ENCODE measurements around the gene KLHL34.

Gene KLHL34

GRCh38 chrX:21656587-21657317, 1.4 kb downstream of the KLHL34 start:
- Histone ChIP-seq H3F3A (ENCODE audit: insufficient read depth, low read length) (no peaks in the 10 kb centered on the region), H2AFZ (ENCODE audit: low read length) (no peak overlapping the region), H3K9me3 (ENCODE audit: low read length) (no peaks in the 10 kb centered on the region), H4K20me1 (ENCODE audit: insufficient read depth, low read length) (no peaks in the 10 kb centered on the region), H3K4me1 (ENCODE audit: insufficient read depth, low read length, severe bottlenecking) (peaks cover 12% of the 10 kb centered on the region), H3K36me3 (ENCODE audit: insufficient read depth, low read length) (no peaks in the 10 kb centered on the region), H3K9me2 (ENCODE audit: low read depth, low read length) (no peaks in the 10 kb centered on the region), H3K79me2 (ENCODE audit: insufficient read depth, low read length) (no peaks in the 10 kb centered on the region), H3K27ac (ENCODE audit: low read depth, low read length, poor library complexity, severe bottlenecking) (no peak overlapping the region), H3K4me3 (ENCODE audit: low read depth, low read length, poor library complexity, severe bottlenecking) (no peak overlapping the region), H3K4me2 (ENCODE audit: low read length) (no peak overlapping the region), H3K27me3 (ENCODE audit: insufficient read depth, low read length) (no peaks in the 10 kb centered on the region), H3K9ac (ENCODE audit: low read length) (no peak overlapping the region)
- TF ChIP-seq EZH2 (IDR thresholded peaks at IDR 0.05; ENCODE audit: borderline replicate concordance, low read length) (no peak), CTCF (IDR thresholded peaks at IDR 0.05; ENCODE audit: low read length) (no peak)

- Histone ChIP-seq H3K4me1 (ENCODE audit: insufficient read depth, low read length, severe bottlenecking) (peaks cover 12% of the 10 kb centered on the region), H3F3A (ENCODE audit: insufficient read depth, low read length) (no peaks in the 10 kb centered on the region), H3K4me3 (ENCODE audit: low read depth, low read length, poor library complexity, severe bottlenecking) (no peak overlapping the region), H3K27ac (ENCODE audit: low read depth, low read length, poor library complexity, severe bottlenecking) (no peak overlapping the region), H2AFZ (ENCODE audit: low read length) (no peak overlapping the region), H4K20me1 (ENCODE audit: insufficient read depth, low read length) (no peaks in the 10 kb centered on the region), H3K9ac (ENCODE audit: low read length) (no peak overlapping the region), H3K79me2 (ENCODE audit: insufficient read depth, low read length) (no peaks in the 10 kb centered on the region), H3K4me2 (ENCODE audit: low read length) (no peak overlapping the region), H3K9me2 (ENCODE audit: low read depth, low read length) (no peaks in the 10 kb centered on the region), H3K27me3 (ENCODE audit: insufficient read depth, low read length) (no peaks in the 10 kb centered on the region), H3K36me3 (ENCODE audit: insufficient read depth, low read length) (no peaks in the 10 kb centered on the region), H3K9me3 (ENCODE audit: low read length) (no peaks in the 10 kb centered on the region)
- TF ChIP-seq EZH2 (IDR thresholded peaks at IDR 0.05; ENCODE audit: borderline replicate concordance, low read length) (no peak), CTCF (IDR thresholded peaks at IDR 0.05; ENCODE audit: low read length) (no peak)
These were observed 2.1 kb downstream of the KLHL34 start for GRCh38 chrX:21655901-21656586.

GRCh38 chrX:21645886-21646285, 12.2 kb downstream of the KLHL34 start:
- no peaks in the 10 kb centered on the region for H3K9me3 ChIP-seq (ENCODE audit: low read length)
- no peaks in the 10 kb centered on the region for H4K20me1 ChIP-seq (ENCODE audit: insufficient read depth, low read length)
- no peak overlapping the region for H3K4me3 ChIP-seq (ENCODE audit: low read depth, low read length, poor library complexity, severe bottlenecking)
- no peaks in the 10 kb centered on the region for H3K4me1 ChIP-seq (ENCODE audit: insufficient read depth, low read length, severe bottlenecking)
- H3K4me2 ChIP-seq (ENCODE audit: low read length), result no peak overlapping the region
- H3K79me2 ChIP-seq (ENCODE audit: insufficient read depth, low read length), result no peaks in the 10 kb centered on the region
- H3F3A ChIP-seq (ENCODE audit: insufficient read depth, low read length), result no peaks in the 10 kb centered on the region
- no peaks in the 10 kb centered on the region for H3K27me3 ChIP-seq (ENCODE audit: insufficient read depth, low read length)
- no peak overlapping the region for H2AFZ ChIP-seq (ENCODE audit: low read length)
- no peaks in the 10 kb centered on the region for H3K9me2 ChIP-seq (ENCODE audit: low read depth, low read length)
- H3K9ac ChIP-seq (ENCODE audit: low read length), result no peak overlapping the region
- H3K36me3 ChIP-seq (ENCODE audit: insufficient read depth, low read length), result no peaks in the 10 kb centered on the region
- TF ChIP-seq CTCF (IDR thresholded peaks at IDR 0.05; ENCODE audit: low read length) (no peak), EZH2 (IDR thresholded peaks at IDR 0.05; ENCODE audit: borderline replicate concordance, low read length) (no peak)
- no peak overlapping the region for H3K27ac ChIP-seq (ENCODE audit: low read depth, low read length, poor library complexity, severe bottlenecking)
